Thoracic aorta (tissue), 2 donors: ENCODE results near the gene SPEM1. TPM values are rescaled to one million over a fixed set of nuclear protein-coding genes. Genes with fewer than 3 reads are reported as not detected.

Experiments
- ATAC-seq: fragments of 150-250 bp; one replicate; pipeline ENCODE4 v1.8.0; 2017; ENCODE audit warnings: low read depth; ENCODE audit not compliant: insufficient number of reproducible peaks, low FRiP score
- DNase-seq: peaks from one replicate; pipeline ENCODE4 v3.0.0-alpha.2; 2020; ENCODE audit warnings: low spot score
- H3K27ac ChIP-seq, 2 donors: fragments of 200-600 bp; sonication (generic); 1 replicate in 1 of 2; 2 replicates in 1 of 2; pipeline ENCODE4 v1.5.1; 2016; ENCODE audit warnings: mild to moderate bottlenecking in 2 of 2, moderate library complexity in 2 of 2
- H3K27me3 ChIP-seq: fragments of 200-600 bp; sonication (generic); replicated peaks from 2 replicates; pipeline ENCODE4 v1.6.0; 2016; ENCODE audit warnings: mild to moderate bottlenecking; ENCODE audit not compliant: insufficient read depth
- H3K36me3 ChIP-seq: fragments of 200-600 bp; sonication (generic); one replicate; pipeline ENCODE4 v1.5.1; 2016
- H3K4me1 ChIP-seq, 2 donors: fragments of 200-600 bp; sonication (generic); 1 replicate in 1 of 2; 2 replicates in 1 of 2; pipeline versions ENCODE4 v1.5.1 to v1.6.0; 2016; ENCODE audit warnings: low read depth in 2 of 2, mild to moderate bottlenecking in 1 of 2; ENCODE audit not compliant: control insufficient read depth in 1 of 2
- H3K4me3 ChIP-seq: fragments of 200-600 bp; sonication (generic); 2 replicates; pipeline ENCODE4 v1.5.1; 2016; ENCODE audit warnings: mild to moderate bottlenecking
- H3K9me3 ChIP-seq: fragments of 200-600 bp; sonication (generic); 2 replicates; pipeline ENCODE4 v1.5.1; 2016
- CTCF ChIP-seq: fragments of 200-600 bp; sonication (generic); IDR thresholded peaks from one replicate; pipeline ENCODE4 v1.5.1; 2019; ENCODE audit warnings: antibody characterized with exemption
- total RNA-seq, 2 donors: library from RNA; depleted of rRNA; stranded (reverse); fragments of >200 nt; gene quantifications; one replicate each; pipeline versions ENCODE4 v1.1.0 to v1.2.3, GENCODE V29; 2016

Gene SPEM1
- total RNA-seq, 2 donors from 2014 or later = not detected

GRCh38 chr17:7426203-7426863 lies 6.2 kb downstream of the SPEM1 start:
- no peak for ATAC-seq
- H3K27ac ChIP-seq = no peak overlapping the region
- H3K4me1 ChIP-seq = no peaks in the 10 kb centered on the region
- no peaks in the 10 kb centered on the region for H3K27me3 ChIP-seq
- no peak overlapping the region for H3K4me3 ChIP-seq
- no peaks in the 10 kb centered on the region for H3K9me3 ChIP-seq
- DNase-seq = no peak
- no peak for TF ChIP-seq CTCF
- no peaks in the 10 kb centered on the region for H3K36me3 ChIP-seq

GRCh38 chr17:7426896-7427489 lies 6.9 kb downstream of the SPEM1 start:
- Histone ChIP-seq H3K27ac (no peak overlapping the region), H3K4me3 (no peak overlapping the region), H3K27me3 (no peaks in the 10 kb centered on the region), H3K4me1 (no peaks in the 10 kb centered on the region), H3K36me3 (no peaks in the 10 kb centered on the region), H3K9me3 (no peaks in the 10 kb centered on the region)
- DNase-seq (no peak), ATAC-seq (no peak)
- no peak for TF ChIP-seq CTCF

GRCh38 chr17:7427549-7427948 lies 7.4 kb downstream of the SPEM1 start:
- TF ChIP-seq CTCF = no peak
- DNase-seq (no peak), ATAC-seq (no peak)
- H3K4me1 ChIP-seq = no peaks in the 10 kb centered on the region
- no peaks in the 10 kb centered on the region for H3K36me3 ChIP-seq
- H3K27ac ChIP-seq = no peak overlapping the region
- H3K4me3 ChIP-seq = no peak overlapping the region
- no peaks in the 10 kb centered on the region for H3K27me3 ChIP-seq
- H3K9me3 ChIP-seq = no peaks in the 10 kb centered on the region

- H3K4me1 ChIP-seq = no peaks in the 10 kb centered on the region
- H3K9me3 ChIP-seq = no peaks in the 10 kb centered on the region
- DNase-seq = no peak
- H3K27ac ChIP-seq = no peak within 1 kb of the TSS
- no peak within 1 kb of the TSS for H3K4me3 ChIP-seq
- no peaks in the 10 kb centered on the region for H3K36me3 ChIP-seq
- ATAC-seq = no peak
- TF ChIP-seq CTCF = no peak
- no peaks in the 10 kb centered on the region for H3K27me3 ChIP-seq
These were observed 8.4 kb downstream of the SPEM1 start, which contains the start of gene SPEM3 for GRCh38 chr17:7428557-7428956. TSS of gene SPEM3 (plus strand) at chr17:7428857. CDS start at chr17:7428903, 46 bp downstream.

- no peak overlapping the region for H3K27ac ChIP-seq
- H3K9me3 ChIP-seq = no peaks in the 10 kb centered on the region
- ATAC-seq (no peak), DNase-seq (no peak)
- TF ChIP-seq CTCF = no peak
- H3K27me3 ChIP-seq = no peaks in the 10 kb centered on the region
- no peaks in the 10 kb centered on the region for H3K4me1 ChIP-seq
- no peak overlapping the region for H3K4me3 ChIP-seq
- no peaks in the 10 kb centered on the region for H3K36me3 ChIP-seq
These were observed 9.6 kb downstream of the SPEM1 start for GRCh38 chr17:7429722-7430121.
